ENCODE measurements around the gene MGMT. TPM values are rescaled to one million over a fixed set of nuclear protein-coding genes. Genes with fewer than 3 reads are reported as not detected.

Gene MGMT
- total RNA-seq, 3 donors from 2014 or later: 34.1 to 57.8 (median 46.7) TPM

GRCh38 chr10:129622736-129623135 is 155.7 kb downstream of the MGMT start:
- Histone ChIP-seq H3K4me3 (no peak overlapping the region), H3K4me1 (no peaks in the 10 kb centered on the region), H3K27ac (no peak overlapping the region), H3K9me3 (no peaks in the 10 kb centered on the region), H3K36me3 (no peaks in the 10 kb centered on the region), H3K27me3 (no peaks in the 10 kb centered on the region)
- intact Hi-C loops (cut with DNase I; ENCODE audit: low total_unique reads): no loop called here
- DNase-seq (ENCODE audit: low spot score in 2 of 2): no peak
- TF ChIP-seq POLR2AphosphoS5 (IDR thresholded peaks at IDR 0.05) (no peak), POLR2A (IDR thresholded peaks at IDR 0.05) (no peak), CTCF (IDR thresholded peaks at IDR 0.05) (no peak)

GRCh38 chr10:129624526-129624925 is 157.5 kb downstream of the MGMT start:
- H3K9me3 ChIP-seq: no peaks in the 10 kb centered on the region
- intact Hi-C loops (cut with DNase I; ENCODE audit: low total_unique reads): no loop called here

GRCh38 chr10:129626309-129626708 is 159.3 kb downstream of the MGMT start:
- no peak overlapping the region for H3K4me3 ChIP-seq
- no peak for DNase-seq (ENCODE audit: low spot score in 2 of 2)
- no peak overlapping the region for H3K27ac ChIP-seq
- H3K9me3 ChIP-seq: no peaks in the 10 kb centered on the region
- H3K27me3 ChIP-seq: no peaks in the 10 kb centered on the region
- intact Hi-C loops (cut with DNase I; ENCODE audit: low total_unique reads): no loop called here
- no peaks in the 10 kb centered on the region for H3K4me1 ChIP-seq
- no peaks in the 10 kb centered on the region for H3K36me3 ChIP-seq
- TF ChIP-seq POLR2AphosphoS5 (IDR thresholded peaks at IDR 0.05) (no peak), CTCF (IDR thresholded peaks at IDR 0.05) (no peak), POLR2A (IDR thresholded peaks at IDR 0.05) (no peak)

More at GRCh38 chr10:129624526-129624925, 157.5 kb downstream of the MGMT start:
- Histone ChIP-seq H3K36me3 (no peaks in the 10 kb centered on the region), H3K4me1 (no peaks in the 10 kb centered on the region), H3K4me3 (no peak overlapping the region), H3K27me3 (no peaks in the 10 kb centered on the region), H3K27ac (no peak overlapping the region)
- TF ChIP-seq POLR2A (IDR thresholded peaks at IDR 0.05) (no peak), POLR2AphosphoS5 (IDR thresholded peaks at IDR 0.05) (no peak), CTCF (IDR thresholded peaks at IDR 0.05) (no peak)
- DNase-seq (ENCODE audit: low spot score in 2 of 2): no peak

GRCh38 chr10:129626796-129627435 is 159.9 kb downstream of the MGMT start:
- intact Hi-C loops (cut with DNase I; ENCODE audit: low total_unique reads): no loop called here
- no peak for DNase-seq (ENCODE audit: low spot score in 2 of 2)
- no peaks in the 10 kb centered on the region for H3K36me3 ChIP-seq
- no peaks in the 10 kb centered on the region for H3K9me3 ChIP-seq
- TF ChIP-seq POLR2A (IDR thresholded peaks at IDR 0.05) (no peak), POLR2AphosphoS5 (IDR thresholded peaks at IDR 0.05) (no peak), CTCF (IDR thresholded peaks at IDR 0.05) (no peak)
- H3K27ac ChIP-seq: no peak overlapping the region
- no peak overlapping the region for H3K4me3 ChIP-seq
- no peaks in the 10 kb centered on the region for H3K27me3 ChIP-seq
- H3K4me1 ChIP-seq: no peaks in the 10 kb centered on the region

GRCh38 chr10:129627442-129627841 is 160.4 kb downstream of the MGMT start:
- Histone ChIP-seq H3K36me3 (no peaks in the 10 kb centered on the region), H3K9me3 (no peaks in the 10 kb centered on the region), H3K4me1 (no peaks in the 10 kb centered on the region), H3K27ac (no peak overlapping the region), H3K27me3 (no peaks in the 10 kb centered on the region), H3K4me3 (no peak overlapping the region)
- DNase-seq (ENCODE audit: low spot score in 2 of 2): no peak
- intact Hi-C loops (cut with DNase I; ENCODE audit: low total_unique reads): no loop called here
- TF ChIP-seq POLR2A (IDR thresholded peaks at IDR 0.05) (no peak), POLR2AphosphoS5 (IDR thresholded peaks at IDR 0.05) (no peak), CTCF (IDR thresholded peaks at IDR 0.05) (no peak)
